HepG2 (cell line): ENCODE results near the gene GABRR3. TPM values are rescaled to one million over a fixed set of nuclear protein-coding genes. Genes with fewer than 3 reads are reported as not detected.

Experiments used
- ATAC-seq: fragments of 200-7000 bp; cut with Tn5 transposase; 3 replicates; pipeline ENCODE4 v1.9.1; 2020; ENCODE audit warnings: mild to moderate bottlenecking, moderate library complexity
- BruUV-seq: library from RNA; stranded (reverse); fragments of 400-500 nt; replicated peaks from 2 replicates; lab custom pipeline; 2021; lab: Mats Ljungman, UMichigan
- CTCF ChIA-PET: fragments of 300-600 bp; formaldehyde crosslinking; extraction: SDS; loops from one replicate; lab custom pipeline; 2021; ENCODE audit warnings: low total read pairs, inconsistent platforms, low intra/inter-chr PET ratio; lab: Yijun Ruan, JAX
- POLR2A ChIA-PET: fragments of 350-600 bp; sonication (Branson Sonifier 250); formaldehyde crosslinking; loops from one replicate; lab custom pipeline; 2020; ENCODE audit warnings: antibody characterized with exemption, inconsistent platforms; lab: Yijun Ruan, JAX
- DNase-seq: peaks from one replicate; pipeline ENCODE4 v3.0.0-alpha.2; 2015; ENCODE audit warnings: low spot score
- FAIRE-seq: peaks from 3 replicates; lab custom pipeline; 2011; peaks lifted over from hg19 to GRCh38; lab: Jason Lieb, UNC
- H2AFZ ChIP-seq: one replicate; pipeline ENCODE4 v1.6.1; 2011; ENCODE audit warnings: low read length, inconsistent platforms
- H3K27ac ChIP-seq: fragments of 300-600 bp; 3 replicates; pipeline ENCODE4 v1.8.0; 2011; ENCODE audit warnings: mixed run types, mild to moderate bottlenecking, mixed read lengths, low read length, inconsistent platforms; ENCODE audit not compliant: insufficient read depth; ENCODE audit errors: extremely low read length
- H3K27me3 ChIP-seq, 2 experiments: fragments of 200-600 bp in 1 of 2; 2 replicates in 1 of 2; 3 replicates in 1 of 2; pipeline versions ENCODE4 v1.6.0 to v1.8.0; 2011; ENCODE audit warnings: low read length in 2 of 2, mild to moderate bottlenecking in 2 of 2, moderate library complexity in 2 of 2, inconsistent platforms in 1 of 2; ENCODE audit not compliant: insufficient read depth in 2 of 2, control insufficient read depth in 1 of 2
- H3K36me3 ChIP-seq, 2 experiments: fragments of 200-600 bp in 1 of 2; replicated peaks in 1 of 2; 2 replicates in 1 of 2; 3 replicates in 1 of 2; pipeline versions ENCODE4 v1.5.1 to v1.8.0; 2011; ENCODE audit warnings: low read length in 2 of 2, inconsistent platforms in 1 of 2; ENCODE audit not compliant: insufficient read depth in 2 of 2, control insufficient read depth in 1 of 2
- H3K4me1 ChIP-seq: 2 replicates; pipeline ENCODE4 v1.5.1; 2012; ENCODE audit warnings: low read length, inconsistent platforms; ENCODE audit not compliant: insufficient read depth
- H3K4me2 ChIP-seq: 2 replicates; pipeline ENCODE4 v1.6.0; 2011; ENCODE audit warnings: low read depth, low read length, inconsistent platforms
- H3K4me3 ChIP-seq, 3 experiments: fragments of 200-600 bp in 1 of 3; sonication (generic), shearing (Covaris generic) in 1 of 3; replicated peaks in 1 of 3; 2 replicates each; pipeline ENCODE4 v1.5.1; 2011 to 2016; ENCODE audit warnings: low read length in 3 of 3, inconsistent platforms in 2 of 3, low read depth in 2 of 3, mild to moderate bottlenecking in 2 of 3, control low read depth in 1 of 3, mixed read lengths in 1 of 3; ENCODE audit not compliant: insufficient read depth in 1 of 3
- H3K79me2 ChIP-seq: one replicate; pipeline ENCODE4 v1.6.1; 2011; ENCODE audit warnings: low read length, inconsistent platforms; ENCODE audit not compliant: insufficient read depth
- H3K9ac ChIP-seq: 2 replicates; pipeline ENCODE4 v1.6.0; 2011; ENCODE audit warnings: mild to moderate bottlenecking, low read depth, low read length, inconsistent platforms; ENCODE audit not compliant: insufficient read depth
- H3K9me3 ChIP-seq: 2 replicates; pipeline ENCODE4 v1.5.1; 2012; ENCODE audit warnings: mild to moderate bottlenecking, low read length
- H4K20me1 ChIP-seq: 2 replicates; pipeline ENCODE4 v1.6.0; 2011; ENCODE audit warnings: inconsistent platforms, mild to moderate bottlenecking, low read length, moderate library complexity; ENCODE audit not compliant: insufficient read depth
- CEBPB ChIP-seq: IDR thresholded peaks from 2 replicates; pipeline ENCODE4 v1.6.1; 2011; ENCODE audit warnings: low read depth, low read length, improper control_type of control experiment, borderline replicate concordance
- MAFF ChIP-seq: IDR thresholded peaks from 2 replicates; pipeline ENCODE4 v1.6.1; 2011; ENCODE audit warnings: low read depth, low read length, improper control_type of control experiment
- MAFK ChIP-seq, 2 experiments: IDR thresholded peaks in 1 of 2; conservative IDR thresholded peaks in 1 of 2; 2 replicates each; pipeline ENCODE4 v1.6.1; 2011; ENCODE audit warnings: improper control_type of control experiment in 2 of 2, low read length in 2 of 2
- MAZ ChIP-seq, 2 experiments: sonication (generic) in 1 of 2; formaldehyde crosslinking in 1 of 2; IDR thresholded peaks; 2 replicates each; pipeline versions ENCODE4 v1.5.0 to v1.6.1; 2012 to 2020; ENCODE audit warnings: low read depth in 2 of 2, mild to moderate bottlenecking in 2 of 2, borderline replicate concordance in 1 of 2, improper control_type of control experiment in 1 of 2, low read length in 1 of 2, missing genetic modification reagents in 1 of 2, moderate library complexity in 1 of 2
- SYNCRIP ChIP-seq: fragments of 200-400 bp; formaldehyde crosslinking; IDR thresholded peaks from 2 replicates; pipeline ENCODE4 v1.6.1; 2018; ENCODE audit warnings: mild to moderate bottlenecking, low read depth, low read length; ENCODE audit not compliant: insufficient read depth
- TIGD3 ChIP-seq: sonication (generic); formaldehyde crosslinking; IDR thresholded peaks from 2 replicates; pipeline ENCODE4 v1.5.1; 2020; ENCODE audit warnings: mild to moderate bottlenecking, missing genetic modification reagents, borderline replicate concordance
- WGBS: methylation state at CpG from one replicate; pipeline ENCODE4 v1.1.6; 2017; ENCODE audit warnings: low lambda C conversion rate; 5-methylcytosine and 5-hydroxymethylcytosine counted together
- in situ Hi-C: cut with HindIII; loops from 2 replicates; pipeline ENCODE4 v1.10.0; 2017; ENCODE audit warnings: low pct_unique_long_range_greater_than_20kb; ENCODE audit not compliant: extremely low pct_ligation_motif_present
- intact Hi-C: fragments of 100-400 bp; cut with micrococcal nuclease; formaldehyde crosslinking; loops from one replicate; pipeline ENCODE4 v1.10.0; 2022; ENCODE audit not compliant: unreplicated experiment
- polyA plus RNA-seq, 8 experiments: library from polyadenylated mRNA; depleted of rRNA in 3 of 8; stranded (reverse) in 7 of 8; unstranded in 1 of 8; fragments of >200 nt; fragmentation: Illumina TruSeq in 4 of 8; extraction: Trizol in 4 of 8; gene quantifications; 2 replicates each; pipeline versions ENCODE4 v1.2.1 to v1.2.3, GENCODE V29; 2011 to 2016; ENCODE audit warnings: low read depth in 4 of 8, missing spikeins in 1 of 8, mixed read lengths in 1 of 8; ENCODE audit not compliant: insufficient read depth in 1 of 8
- total RNA-seq, 5 experiments: library from RNA; depleted of rRNA; stranded (reverse); fragments of >200 nt; fragmentation: Illumina TruSeq; extraction: Trizol; gene quantifications; 2 replicates each; pipeline ENCODE4 v1.2.3, GENCODE V29; 2016; ENCODE audit warnings: low read depth in 1 of 5

GABRR3 gene
- total and polyA plus RNA-seq, 2 of the 13 experiments (the other 11 are each of a cell fraction or from before 2014, with no cell fraction given): 0.42 to 0.83 TPM

DNA sequence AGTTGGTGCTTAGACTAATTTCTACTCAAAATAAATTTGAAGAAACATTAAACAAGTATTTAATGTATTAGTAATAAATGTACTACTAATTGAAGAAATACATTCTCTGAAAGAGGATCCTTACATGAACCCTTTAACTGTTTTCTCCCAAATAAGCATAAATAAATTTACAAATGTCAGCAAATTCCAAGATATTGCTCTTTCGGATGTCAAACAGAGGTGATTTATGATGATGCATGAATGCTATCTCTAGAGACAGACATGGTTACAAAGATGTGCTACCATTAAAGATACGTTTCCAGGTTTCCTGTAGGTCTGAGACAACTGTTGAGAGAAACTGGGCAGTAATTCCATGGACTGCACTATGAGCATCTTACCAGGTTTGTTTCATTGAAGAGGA lies 629 bp downstream of the GABRR3 start:
- no peak for FAIRE-seq
- BruUV-seq: no TSS peak
- no peaks in the 10 kb centered on the region for H3K79me2 ChIP-seq
- H3K4me2 ChIP-seq: no peak overlapping the region
- in situ Hi-C loops (loop anchor here (25.0 kb wide), 1 partner anchor 528 kb away; no protein-coding TSS in a partner anchor), intact Hi-C loops (loop anchor here (10.0 kb wide), 1 partner anchor 560 kb away; the partner anchor contains the start of gene CPOX)
- H3K27me3 ChIP-seq: peaks cover 0 to 3% of the 10 kb centered on the region in 2 experiments; a peak in 2 of 5 replicates
- ChIA-PET CTCF (no interaction called here), POLR2A (no interaction called here)
- no peaks in the 10 kb centered on the region for H3K4me1 ChIP-seq
- H4K20me1 ChIP-seq: no peaks in the 10 kb centered on the region
- ATAC-seq: no peak
- H3K9me3 ChIP-seq: no peaks in the 10 kb centered on the region
- no peak overlapping the region for H3K27ac ChIP-seq
- no peak overlapping the region for H3K9ac ChIP-seq
- WGBS: 6% methylated on average over 2 of the region's 2 CpGs
- no peak overlapping the region for H2AFZ ChIP-seq
- no peak for TF ChIP-seq TIGD3 (CRISPR knock-in tag)
- TF ChIP-seq MAZ (IDR thresholded peaks at IDR 0.05; ENCODE audit: borderline replicate concordance, low read depth, low read length): no peak
- TF ChIP-seq MAZ (CRISPR knock-in tag; IDR thresholded peaks at IDR 0.05; ENCODE audit: low read depth): no peak
- no peak for TF ChIP-seq CEBPB
- peak; percentile 53 to 80; a peak in 3 of 4 replicates for TF ChIP-seq MAFK (conservative IDR thresholded peaks at IDR 0.05 in 1 of 2, IDR thresholded peaks at IDR 0.05 in 1 of 2; ENCODE audit: low read length in 2 of 2)
- TF ChIP-seq MAFF: peak; percentile 77
- no peak for TF ChIP-seq SYNCRIP
- no peak for DNase-seq
- no peak overlapping the region for H3K4me3 ChIP-seq
- H3K36me3 ChIP-seq: no peaks in the 10 kb centered on the region
